GM18505 (cell line): ENCODE measurements around the gene CFAP157.
A peak's percentile ranks its signal among the peaks of the same experiment; 100 is the strongest.

ENCODE experiments used
- ATAC-seq: cut with Tn5 transposase; IDR thresholded peaks from one replicate; pipeline ENCODE4 v1.9.1; 2021; ENCODE audit not compliant: unreplicated experiment
- POLR2A ChIP-seq: IDR thresholded peaks from 4 replicates; pipeline ENCODE4 v1.6.1; 2011; ENCODE audit warnings: borderline replicate concordance; ENCODE audit not compliant: insufficient read depth, insufficient read length; ENCODE audit errors: extremely low read depth

Gene CFAP157

GRCh38 chr9:127726871-127727270 is 20.1 kb downstream of the CFAP157 start:
- no peak for TF ChIP-seq POLR2A
- ATAC-seq, result no peak

DNA sequence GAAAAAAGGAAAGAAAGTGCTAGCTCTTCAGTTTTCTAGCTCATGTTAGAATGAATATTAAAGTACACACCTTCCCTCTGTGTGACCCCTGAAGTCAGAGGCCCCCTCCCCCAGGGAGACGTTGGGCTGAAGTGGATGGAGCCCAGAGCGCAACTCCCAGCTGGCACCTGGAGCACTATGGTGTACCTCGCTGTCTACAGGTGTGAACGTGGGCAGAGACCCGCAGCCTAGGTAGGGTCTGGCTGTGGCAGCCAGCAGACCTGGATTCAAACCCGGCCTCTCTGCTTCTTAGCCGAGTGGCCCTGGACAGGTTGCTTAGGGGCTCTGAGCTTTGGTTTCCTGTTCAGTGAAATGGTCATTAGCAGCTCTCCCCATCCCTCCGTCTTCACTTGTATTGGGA is 22.0 kb downstream of the CFAP157 start:
- ATAC-seq, result no peak
- no peak for TF ChIP-seq POLR2A

DNA sequence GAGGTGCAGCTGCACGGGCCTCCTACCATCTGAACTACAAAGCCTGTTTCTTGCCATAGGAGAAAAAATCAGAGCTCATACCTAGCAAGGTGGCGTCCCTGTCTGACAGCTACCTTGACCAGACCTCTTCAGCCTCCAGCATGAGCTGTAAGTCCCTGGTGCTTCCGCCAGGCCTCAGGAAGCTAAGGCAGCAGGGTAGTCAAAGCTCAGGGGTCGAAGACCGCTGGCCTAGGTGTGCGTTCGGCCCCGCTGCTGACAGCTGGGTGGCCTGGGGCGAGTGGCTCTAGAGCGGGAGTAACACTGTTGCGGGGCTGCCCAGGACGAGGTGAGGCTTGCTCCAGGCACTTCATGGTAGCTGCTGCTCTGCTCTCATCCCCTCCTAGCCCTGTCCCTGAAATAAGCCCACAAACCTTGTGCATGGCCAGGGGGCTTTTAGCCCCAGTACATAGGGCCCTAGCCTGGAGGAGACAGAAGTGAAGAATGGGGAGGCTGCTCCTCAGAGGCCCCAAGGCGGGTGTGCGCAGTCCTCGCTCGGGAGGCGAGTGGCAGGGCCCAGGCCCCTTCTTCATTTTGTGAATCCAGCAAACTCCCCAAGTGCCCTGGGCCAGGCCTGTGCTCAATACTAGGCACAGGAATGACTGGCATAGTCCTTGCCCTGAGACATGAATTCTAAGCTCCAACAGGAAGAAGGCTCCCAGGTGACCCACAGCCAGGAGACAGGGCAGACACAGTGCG is 22.9 kb downstream of the CFAP157 start:
- ATAC-seq, result no peak
- no peak for TF ChIP-seq POLR2A

- no peak for TF ChIP-seq POLR2A
- ATAC-seq, result no peak
Observed at GRCh38 chr9:127730262-127730661, 23.5 kb downstream of the CFAP157 start.

GRCh38 chr9:127730799-127731410 is 24.1 kb downstream of the CFAP157 start:
- ATAC-seq, result no peak
- TF ChIP-seq POLR2A, result no peak

DNA sequence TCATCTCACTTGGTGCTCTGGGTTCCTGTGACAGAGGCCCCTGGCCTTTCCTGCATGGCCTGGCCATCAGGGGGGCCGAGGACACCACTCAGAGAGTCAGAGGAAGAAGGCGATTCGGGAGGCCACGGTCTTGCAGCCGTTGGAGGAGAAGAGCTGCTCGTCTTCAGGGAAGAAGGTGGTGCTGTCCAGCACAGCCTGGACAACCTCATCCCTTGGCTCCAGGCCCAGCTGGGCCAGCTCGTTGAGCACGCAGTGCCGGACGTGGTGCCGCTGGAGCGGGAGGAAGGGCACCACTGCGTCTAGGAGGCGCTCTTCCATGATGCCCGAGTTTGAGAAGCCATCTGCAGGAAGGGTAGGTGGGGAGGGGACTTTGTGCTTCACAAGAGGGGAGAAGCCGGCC is 25.1 kb downstream of the CFAP157 start:
- no peak for TF ChIP-seq POLR2A
- ATAC-seq, result no peak

GRCh38 chr9:127732444-127732843 is 25.7 kb downstream of the CFAP157 start:
- TF ChIP-seq POLR2A, result no peak
- ATAC-seq, result no peak

DNA sequence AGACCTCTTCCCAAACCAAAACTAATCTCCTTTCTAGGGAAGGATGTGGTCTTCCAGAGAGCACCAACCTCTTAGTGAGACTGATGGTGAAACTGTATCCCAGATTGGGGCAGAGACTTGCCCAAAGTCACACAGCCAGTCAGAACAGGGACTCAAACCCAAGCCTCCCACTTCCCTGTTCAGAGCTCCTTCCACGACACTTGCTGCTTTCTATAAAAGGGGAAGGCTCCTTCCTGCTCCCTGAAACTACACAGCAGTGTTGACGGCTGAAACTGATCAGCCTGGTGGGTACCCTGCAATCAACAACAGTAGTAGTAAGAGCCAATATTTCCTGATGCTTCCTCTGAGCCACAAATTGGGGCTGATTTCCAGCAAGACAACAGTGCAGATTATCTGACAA is 26.8 kb downstream of the CFAP157 start:
- ATAC-seq, result no peak
- no peak for TF ChIP-seq POLR2A

DNA sequence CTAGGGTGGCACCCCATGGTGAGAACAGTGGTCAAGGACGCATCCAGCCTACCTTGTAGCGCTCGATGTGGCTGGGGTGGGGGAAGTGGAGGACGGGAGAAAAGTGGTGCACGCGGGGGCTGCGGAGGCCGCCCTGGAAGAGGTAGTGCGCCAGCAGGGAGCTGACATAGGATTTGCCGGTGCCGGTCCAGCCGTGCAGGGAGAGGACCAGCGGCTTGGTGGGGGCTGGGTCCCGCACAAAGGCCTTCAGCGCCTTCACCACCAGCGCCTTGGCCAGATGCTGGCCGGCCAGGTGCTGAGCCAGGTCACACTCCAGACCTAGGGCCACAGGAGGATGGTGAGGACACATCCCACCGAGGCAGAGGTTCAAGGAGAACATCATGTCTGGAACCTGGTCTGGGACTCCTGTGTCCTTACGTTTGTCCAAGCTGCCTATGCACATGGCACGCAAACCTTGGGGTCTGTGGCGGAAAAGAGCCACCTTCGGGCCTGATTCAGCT is 27.5 kb downstream of the CFAP157 start:
- no peak for ATAC-seq
- TF ChIP-seq POLR2A, result no peak

GRCh38 chr9:127734747-127735529 is 28.1 kb downstream of the CFAP157 start, which contains the start of gene TOR2A:
TSS of gene TOR2A (minus strand) at chr9:127735294. CDS start at chr9:127735270, 24 bp downstream.
- peak; percentile 80 for ATAC-seq
- TF ChIP-seq POLR2A, result peak; percentile 76

GRCh38 chr9:127735530-127736185 is 28.9 kb downstream of the CFAP157 start:
- no peak for ATAC-seq
- no peak for TF ChIP-seq POLR2A

GRCh38 chr9:127738666-127739065 is 31.9 kb downstream of the CFAP157 start:
- no peak for ATAC-seq
- TF ChIP-seq POLR2A, result no peak
